ENCODE measurements around the gene CEP55.
A peak's percentile ranks its signal among the peaks of the same experiment; 100 is the strongest.
"Not testable (repeated sequence)": the region's sequence is repeated elsewhere in the genome, so short reads cannot be mapped to it uniquely, and the experiment has no call there.

CEP55 gene

DNA sequence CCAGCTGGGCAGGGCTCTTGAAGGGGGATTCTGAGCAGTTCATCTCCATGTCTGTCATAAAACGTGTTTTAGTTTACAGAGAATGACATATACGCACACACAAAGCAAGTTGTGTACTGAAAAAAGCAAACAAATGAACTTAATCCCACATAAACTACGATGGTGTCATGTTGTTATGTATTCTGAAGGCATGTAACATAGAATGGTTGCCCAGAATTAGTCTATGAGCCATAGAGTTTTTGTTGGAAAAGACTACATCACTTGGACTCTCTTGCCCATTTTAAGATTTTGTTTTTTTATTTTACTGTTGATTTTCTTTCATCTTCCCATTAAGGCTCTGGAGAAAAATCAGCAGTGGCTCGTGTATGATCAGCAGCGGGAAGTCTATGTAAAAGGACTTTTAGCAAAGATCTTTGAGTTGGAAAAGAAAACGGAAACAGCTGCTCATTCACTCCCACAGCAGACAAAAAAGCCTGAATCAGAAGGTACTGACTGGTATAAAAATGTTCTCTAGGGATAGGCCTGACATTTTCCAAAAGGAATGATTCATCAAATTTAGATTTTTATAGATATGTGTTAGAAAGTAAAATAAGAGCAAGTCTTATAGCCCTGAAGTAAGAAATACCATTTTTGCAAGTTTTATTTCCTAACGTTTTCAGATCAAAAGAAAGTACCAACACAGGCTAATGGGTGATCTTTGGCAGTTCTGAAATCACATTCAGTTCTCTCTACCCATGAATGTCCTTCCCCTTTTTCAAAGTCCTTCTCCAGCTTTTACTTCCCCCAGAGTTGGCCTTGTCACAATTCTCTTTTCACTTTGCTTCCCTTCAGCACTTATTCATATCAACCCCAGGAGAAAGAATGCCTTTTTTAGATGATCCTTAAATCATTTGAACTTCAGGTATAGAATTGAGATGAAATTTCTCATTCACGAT is 18.9 kb downstream of the CEP55 start:
- DNase-seq: no peak

DNA sequence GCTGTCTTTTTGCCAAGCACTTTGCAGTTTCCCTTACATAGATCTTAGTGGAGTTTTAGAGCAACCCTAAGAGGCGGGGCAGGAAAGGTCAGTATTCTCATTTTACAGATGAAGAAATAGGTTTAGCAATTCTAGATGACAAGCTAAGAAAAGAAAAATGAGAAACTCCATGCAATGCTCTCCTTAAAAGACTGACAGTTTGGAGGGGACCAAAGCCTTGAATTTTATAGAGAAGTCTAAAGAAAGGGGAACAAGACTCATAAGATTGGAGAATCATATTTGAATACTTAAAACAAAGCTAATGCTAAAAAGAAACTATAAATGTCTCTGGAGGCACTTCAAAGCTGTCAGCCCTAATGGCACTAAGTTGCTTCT is 19.6 kb downstream of the CEP55 start:
- no peak for DNase-seq

- no peak for DNase-seq
Measured at GRCh38 chr10:93518531-93518930, 22.1 kb downstream of the CEP55 start.

- DNase-seq: no peak
Measured at GRCh38 chr10:93535293-93535692, 38.9 kb downstream of the CEP55 start.

DNA sequence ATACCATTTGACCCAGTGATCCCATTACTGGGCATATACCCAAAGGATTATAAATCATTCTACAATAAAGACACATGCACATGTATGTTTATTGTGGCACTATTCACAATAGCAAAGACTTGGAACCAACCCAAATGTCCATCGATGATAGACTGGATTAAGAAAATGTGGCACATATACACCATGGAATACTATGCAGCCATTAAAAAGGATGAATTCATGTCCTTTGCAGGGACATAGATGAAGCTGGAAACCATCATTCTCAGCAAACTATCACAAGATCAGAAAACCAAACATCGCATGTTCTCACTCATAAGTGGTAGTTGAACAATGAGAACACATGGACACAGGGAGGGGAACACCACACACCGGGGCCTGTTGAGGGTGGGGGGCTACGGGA is 44.5 kb downstream of the CEP55 start:
- DNase-seq: not testable (repeated sequence)

GRCh38 chr10:93541402-93542357 is 45.3 kb downstream of the CEP55 start:
- DNase-seq: no peak

DNA sequence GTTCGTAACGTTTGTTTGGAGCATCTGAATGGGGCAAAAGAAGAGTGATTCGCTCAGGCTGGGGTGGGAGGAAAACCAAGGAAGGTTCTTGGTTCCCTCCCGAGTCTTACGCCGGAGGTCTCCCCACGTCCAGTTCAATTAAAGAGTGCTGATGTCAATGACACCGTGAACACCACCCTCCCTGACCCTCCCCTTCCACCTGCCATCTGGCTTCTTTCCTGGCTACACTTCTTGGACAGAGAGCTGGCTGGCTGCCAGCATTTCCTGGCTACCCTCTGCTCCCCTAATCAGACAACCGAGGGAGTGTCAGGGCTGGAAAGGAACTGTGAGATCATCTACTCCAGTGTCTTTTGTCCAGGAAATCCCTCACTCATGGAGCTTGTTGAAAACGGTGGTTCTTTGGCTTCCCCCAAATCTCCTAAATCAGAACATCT is 46.0 kb downstream of the CEP55 start:
- no peak for DNase-seq

GRCh38 chr10:93546995-93547394 is 50.6 kb downstream of the CEP55 start:
- DNase-seq: not testable (repeated sequence)

- DNase-seq: no peak
Measured at GRCh38 chr10:93547522-93547921, 51.1 kb downstream of the CEP55 start.

- no peak for DNase-seq
Measured at GRCh38 chr10:93548376-93549071, 52.1 kb downstream of the CEP55 start.

GRCh38 chr10:93550606-93551005 is 54.2 kb downstream of the CEP55 start:
- no peak for DNase-seq

DNA sequence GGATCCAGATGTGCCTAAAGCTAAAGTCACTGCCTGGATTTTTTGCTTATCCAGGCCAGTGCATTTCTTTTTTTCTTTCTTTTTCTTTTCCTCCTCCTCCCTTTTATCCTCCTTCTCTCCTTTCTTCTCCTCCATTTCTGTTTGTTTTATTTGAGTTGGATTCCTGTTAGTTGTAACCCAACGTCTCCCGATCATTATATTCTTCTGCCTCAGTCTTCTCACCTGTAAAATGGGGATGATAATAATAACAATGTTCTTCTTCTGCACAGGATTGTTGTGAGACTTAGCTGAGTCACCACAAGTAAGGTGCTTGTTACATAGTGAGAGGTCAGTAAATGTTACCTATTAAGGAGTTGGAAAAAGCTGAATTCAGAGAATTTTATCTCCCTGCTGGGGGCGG is 56.4 kb downstream of the CEP55 start:
- no peak for DNase-seq

- no peak for DNase-seq
Measured at GRCh38 chr10:93553482-93554315, 57.3 kb downstream of the CEP55 start.

DNA sequence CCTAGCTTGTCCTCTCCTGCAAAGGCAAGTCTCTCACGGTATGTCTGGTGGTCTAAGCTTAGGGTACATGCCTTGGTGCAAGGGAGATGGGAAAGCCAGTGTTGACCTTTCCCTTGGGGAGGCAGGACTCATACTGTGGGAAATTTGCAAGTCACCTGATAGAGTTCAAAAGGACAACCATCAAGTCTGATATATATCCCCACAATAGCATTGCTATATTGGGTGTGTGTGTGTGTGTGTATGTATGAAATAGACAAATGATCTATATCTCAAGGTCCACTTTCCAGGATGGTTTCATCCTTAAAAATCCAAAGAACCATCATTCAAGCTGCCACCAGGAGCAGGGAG is 57.9 kb downstream of the CEP55 start:
- DNase-seq: no peak

GRCh38 chr10:93554760-93555432 is 58.5 kb downstream of the CEP55 start:
- DNase-seq: peak in 1 of 4 experiments; percentile 23

DNA sequence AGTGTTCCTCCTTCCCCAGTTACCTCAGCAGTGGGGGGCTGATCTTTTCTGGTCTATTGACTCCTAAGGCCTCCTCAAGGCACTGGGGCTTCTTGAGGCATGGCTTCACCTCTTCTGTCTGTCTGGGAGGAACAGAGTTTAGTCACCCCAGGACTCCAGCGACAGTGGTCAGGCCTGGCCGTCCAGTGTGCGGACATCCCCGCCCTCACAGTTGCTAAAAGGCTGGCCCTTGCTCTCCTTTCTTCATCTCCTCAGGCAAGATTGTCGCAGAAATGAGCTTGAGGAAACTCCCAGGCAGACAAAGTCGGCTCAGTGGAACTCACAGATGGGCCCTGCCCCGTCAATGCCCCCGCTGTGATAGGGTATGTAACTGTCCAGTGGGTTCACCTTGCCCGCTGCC is 63.1 kb downstream of the CEP55 start:
- no peak for DNase-seq

DNA sequence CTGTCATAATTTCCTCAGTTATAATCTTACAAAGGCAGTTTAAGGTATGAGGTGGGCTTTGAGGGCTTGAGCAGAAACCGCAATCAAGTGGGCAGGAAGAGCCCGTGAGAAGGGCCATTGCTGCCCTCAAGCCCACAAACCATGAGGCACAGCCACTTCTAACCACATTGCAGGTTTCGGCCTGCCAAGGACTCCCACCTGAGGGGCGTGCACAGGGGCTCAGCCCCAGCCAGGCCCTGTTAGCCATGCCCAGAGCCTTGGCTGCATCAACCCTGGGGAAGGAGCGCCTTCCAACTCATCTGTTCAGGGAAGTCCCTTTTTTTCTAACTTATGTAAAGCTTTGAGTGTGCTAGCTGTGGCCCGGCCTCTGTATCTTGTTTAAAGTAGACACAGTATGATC is 64.1 kb downstream of the CEP55 start:
- no peak for DNase-seq

DNA sequence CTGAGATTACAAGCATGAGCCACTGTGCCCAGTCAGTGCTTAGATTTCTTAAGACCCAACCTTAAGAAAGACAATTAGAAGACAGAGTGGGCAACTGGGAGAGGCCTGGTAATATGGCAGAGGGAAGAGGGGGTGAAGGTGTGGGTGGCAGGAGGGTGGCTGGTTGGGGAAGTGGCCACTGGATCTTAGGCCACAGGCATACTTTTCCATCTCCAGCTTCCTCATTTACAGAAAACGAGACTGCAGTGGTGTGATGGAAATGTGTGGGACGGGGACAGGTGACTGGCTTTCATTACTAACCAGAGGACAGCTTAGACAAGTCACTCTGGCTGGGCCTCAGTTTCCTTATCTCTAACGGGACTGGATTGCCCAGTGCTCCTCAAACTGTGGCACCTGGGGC is 69.0 kb downstream of the CEP55 start:
- DNase-seq: no peak

DNA sequence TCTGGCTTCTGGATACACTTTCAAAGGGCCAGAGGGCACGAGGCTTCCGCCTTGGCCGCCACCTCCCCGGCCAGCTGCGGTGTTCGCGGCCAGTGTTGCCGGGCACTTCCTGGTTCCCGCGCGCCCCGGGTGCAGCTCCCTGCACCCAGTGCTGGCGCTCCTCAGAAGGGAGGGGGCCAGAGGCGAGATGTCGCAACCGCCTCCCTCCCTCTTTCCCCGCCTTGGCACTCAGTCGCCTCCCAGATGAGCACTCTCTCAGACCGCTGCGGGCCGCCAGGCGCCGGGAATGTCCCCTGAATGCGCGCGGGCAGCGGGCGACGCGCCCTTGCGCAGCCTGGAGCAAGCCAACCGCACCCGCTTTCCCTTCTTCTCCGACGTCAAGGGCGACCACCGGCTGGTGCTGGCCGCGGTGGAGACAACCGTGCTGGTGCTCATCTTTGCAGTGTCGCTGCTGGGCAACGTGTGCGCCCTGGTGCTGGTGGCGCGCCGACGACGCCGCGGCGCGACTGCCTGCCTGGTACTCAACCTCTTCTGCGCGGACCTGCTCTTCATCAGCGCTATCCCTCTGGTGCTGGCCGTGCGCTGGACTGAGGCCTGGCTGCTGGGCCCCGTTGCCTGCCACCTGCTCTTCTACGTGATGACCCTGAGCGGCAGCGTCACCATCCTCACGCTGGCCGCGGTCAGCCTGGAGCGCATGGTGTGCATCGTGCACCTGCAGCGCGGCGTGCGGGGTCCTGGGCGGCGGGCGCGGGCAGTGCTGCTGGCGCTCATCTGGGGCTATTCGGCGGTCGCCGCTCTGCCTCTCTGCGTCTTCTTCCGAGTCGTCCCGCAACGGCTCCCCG is 70.2 kb downstream of the CEP55 start, which contains the start of gene FFAR4:
TSS of gene FFAR4 (plus strand) at position 231 of the 842 bp plus-strand sequence. CDS start at position 287, 56 bp downstream.
- DNase-seq: no peak

Measured in activated CD4-positive, CD25-positive, alpha-beta regulatory T cell (primary cell).